Fibroblast of the aortic adventitia (primary cell): ENCODE data around the gene ATG9A. TPM values are rescaled to one million over a fixed set of nuclear protein-coding genes. Genes with fewer than 3 reads are reported as not detected.

Experiments
- DNase-seq: peaks from one replicate; pipeline ENCODE4 v3.0.0-alpha.2; 2010; ENCODE audit warnings: low read depth
- H3K4me3 ChIP-seq: 2 replicates; pipeline ENCODE4 v1.5.1; 2011; ENCODE audit warnings: low read depth, mild to moderate bottlenecking, control low read depth, low read length, moderate library complexity
- total RNA-seq: library from RNA; depleted of rRNA; stranded (reverse); fragments of >200 nt; gene quantifications from 2 replicates; pipeline ENCODE4 v1.2.3, GENCODE V29; 2012; ENCODE audit warnings: low replicate concordance
- TF ChIP-seq, protein P1 (sequence below): IDR thresholded peaks from 2 replicates; pipeline ENCODE4 v1.5.1; 2011; ENCODE audit warnings: mild to moderate bottlenecking, low read length, control low read depth, inconsistent platforms; ENCODE audit not compliant: insufficient read depth

The ATG9A gene
- total RNA-seq, 1 donor, result 56.9 TPM

DNA sequence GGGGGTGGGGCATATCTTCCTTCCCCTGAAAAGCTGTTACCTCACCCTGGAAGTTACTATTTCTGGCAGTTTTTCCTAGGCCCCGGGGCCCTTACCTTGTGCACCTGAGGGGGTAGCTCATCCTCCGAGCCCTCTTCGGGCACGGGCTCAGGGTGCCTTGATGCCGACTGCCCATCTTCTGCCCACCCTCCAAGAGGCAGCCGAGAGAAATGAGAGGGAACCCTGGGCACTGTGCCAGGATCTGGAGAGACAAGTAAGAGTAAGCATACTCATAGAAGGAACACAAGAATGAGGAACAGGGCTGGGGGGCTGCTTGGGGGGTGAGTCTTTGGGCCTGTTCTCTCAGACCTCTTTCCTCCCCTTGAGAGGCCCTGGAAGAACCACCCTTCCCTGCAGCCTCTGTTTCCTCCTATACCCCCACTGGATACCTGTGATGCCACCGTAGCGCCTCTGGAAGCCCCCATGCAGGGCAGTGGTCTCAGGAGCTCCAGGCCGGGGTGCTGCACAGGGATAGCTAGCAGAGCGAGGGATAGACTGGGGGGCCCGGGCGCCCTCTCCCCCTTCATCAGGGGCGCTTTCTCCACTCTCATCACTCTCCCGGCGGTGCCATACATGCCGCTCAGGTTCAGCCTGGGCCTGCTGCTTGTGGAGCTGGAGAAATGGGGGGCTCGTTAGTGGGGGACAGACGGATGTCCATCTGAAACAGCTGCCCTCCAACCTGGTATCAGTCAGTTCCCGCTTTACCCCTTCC, 8.6 kb downstream of the ATG9A start:
- no peak for DNase-seq
- TF ChIP-seq, protein P1, sequence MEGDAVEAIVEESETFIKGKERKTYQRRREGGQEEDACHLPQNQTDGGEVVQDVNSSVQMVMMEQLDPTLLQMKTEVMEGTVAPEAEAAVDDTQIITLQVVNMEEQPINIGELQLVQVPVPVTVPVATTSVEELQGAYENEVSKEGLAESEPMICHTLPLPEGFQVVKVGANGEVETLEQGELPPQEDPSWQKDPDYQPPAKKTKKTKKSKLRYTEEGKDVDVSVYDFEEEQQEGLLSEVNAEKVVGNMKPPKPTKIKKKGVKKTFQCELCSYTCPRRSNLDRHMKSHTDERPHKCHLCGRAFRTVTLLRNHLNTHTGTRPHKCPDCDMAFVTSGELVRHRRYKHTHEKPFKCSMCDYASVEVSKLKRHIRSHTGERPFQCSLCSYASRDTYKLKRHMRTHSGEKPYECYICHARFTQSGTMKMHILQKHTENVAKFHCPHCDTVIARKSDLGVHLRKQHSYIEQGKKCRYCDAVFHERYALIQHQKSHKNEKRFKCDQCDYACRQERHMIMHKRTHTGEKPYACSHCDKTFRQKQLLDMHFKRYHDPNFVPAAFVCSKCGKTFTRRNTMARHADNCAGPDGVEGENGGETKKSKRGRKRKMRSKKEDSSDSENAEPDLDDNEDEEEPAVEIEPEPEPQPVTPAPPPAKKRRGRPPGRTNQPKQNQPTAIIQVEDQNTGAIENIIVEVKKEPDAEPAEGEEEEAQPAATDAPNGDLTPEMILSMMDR, result no peak
- no peak overlapping the region for H3K4me3 ChIP-seq

GRCh38 chr2:219219784-219220532, 9.5 kb downstream of the ATG9A start:
- TF ChIP-seq, protein P1, result no peak
- no peak overlapping the region for H3K4me3 ChIP-seq
- DNase-seq, result no peak

DNA sequence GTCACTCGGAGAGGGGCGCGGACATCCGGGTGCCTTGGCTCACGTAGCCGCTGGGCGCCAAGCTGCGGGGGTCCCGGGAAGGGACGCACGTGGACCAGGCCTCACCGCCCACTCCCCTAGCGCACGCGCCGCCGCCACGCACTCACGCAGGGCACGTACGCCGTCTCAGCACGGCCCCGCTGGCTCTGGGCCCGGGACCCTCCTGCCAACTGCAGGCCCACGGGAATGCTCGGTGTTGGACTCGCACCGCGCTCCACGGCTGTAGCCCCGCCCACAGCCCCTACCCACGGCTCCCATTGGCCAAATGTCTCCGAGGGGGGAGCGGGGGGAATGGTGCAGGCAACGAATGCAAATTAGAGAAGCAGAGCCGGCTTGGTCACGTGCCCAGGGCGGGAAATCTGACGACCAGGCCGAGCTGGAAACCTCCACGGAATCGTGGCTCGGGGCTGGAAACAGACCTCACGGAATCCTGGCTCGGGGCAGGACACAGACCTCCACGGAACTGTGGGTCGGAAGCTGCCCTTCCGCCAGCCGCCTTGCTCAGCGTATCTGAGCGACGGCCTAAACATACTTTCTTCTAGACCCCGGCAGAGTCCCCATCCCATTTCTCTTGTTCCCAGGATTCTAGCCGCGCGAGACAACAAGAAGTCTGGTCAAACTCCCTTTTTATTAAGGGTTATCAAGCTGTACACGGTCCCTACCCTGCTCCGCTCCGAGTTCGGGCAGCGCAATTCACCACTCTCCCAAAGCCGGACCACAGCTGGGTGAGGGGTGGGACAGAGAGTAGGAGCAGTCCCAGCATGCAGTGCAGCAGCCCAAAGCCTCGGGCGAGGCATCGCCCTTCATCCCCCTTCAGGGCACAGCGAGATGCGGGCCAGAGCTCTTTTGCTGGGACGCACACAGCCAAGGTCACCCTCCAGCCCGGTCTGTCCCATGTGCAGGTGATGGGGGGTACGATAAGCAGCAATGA, 10.4 kb downstream of the ATG9A start, which contains the start of gene ABCB6:
Gene ABCB6, minus strand, starts transcription at position 227 of the 970 bp plus-strand sequence. CDS start 285 bp downstream, outside the sequence.
- TF ChIP-seq, protein P1, result no peak
- DNase-seq, result peak; percentile 96
- peak within 1 kb of the TSS; percentile 71 for H3K4me3 ChIP-seq

GRCh38 chr2:219218217-219218731, 11.2 kb downstream of the ATG9A start:
- TF ChIP-seq, protein P1, result no peak
- DNase-seq, result no peak
- H3K4me3 ChIP-seq, result peak overlapping the region; percentile 71

GRCh38 chr2:219216535-219216915, 12.9 kb downstream of the ATG9A start:
- TF ChIP-seq, protein P1, result no peak
- no peak overlapping the region for H3K4me3 ChIP-seq
- DNase-seq, result no peak
